Frontal cortex (tissue), 4 donors: ENCODE results near the gene SECISBP2. TPM values are rescaled to one million over a fixed set of nuclear protein-coding genes. Genes with fewer than 3 reads are reported as not detected.
"Not testable (repeated sequence)": the region's sequence is repeated elsewhere in the genome, so short reads cannot be mapped to it uniquely, and the experiment has no call there.

Experiments used
- DNase-seq, 2 donors: peaks; one replicate each; pipeline ENCODE4 v3.0.0; 2012; ENCODE audit warnings: low spot score in 2 of 2
- FAIRE-seq: peaks from 2 replicates; lab custom pipeline; 2012; peaks lifted over from hg19 to GRCh38; lab: Jason Lieb, UNC
- total RNA-seq: library from RNA; depleted of rRNA; stranded (reverse); fragments of >200 nt; gene quantifications from one replicate; pipeline ENCODE4 v1.2.3, GENCODE V29; 2014
- donor health status: control.
- donor health status: control.
- donor health status: control.

The SECISBP2 gene, protein sequence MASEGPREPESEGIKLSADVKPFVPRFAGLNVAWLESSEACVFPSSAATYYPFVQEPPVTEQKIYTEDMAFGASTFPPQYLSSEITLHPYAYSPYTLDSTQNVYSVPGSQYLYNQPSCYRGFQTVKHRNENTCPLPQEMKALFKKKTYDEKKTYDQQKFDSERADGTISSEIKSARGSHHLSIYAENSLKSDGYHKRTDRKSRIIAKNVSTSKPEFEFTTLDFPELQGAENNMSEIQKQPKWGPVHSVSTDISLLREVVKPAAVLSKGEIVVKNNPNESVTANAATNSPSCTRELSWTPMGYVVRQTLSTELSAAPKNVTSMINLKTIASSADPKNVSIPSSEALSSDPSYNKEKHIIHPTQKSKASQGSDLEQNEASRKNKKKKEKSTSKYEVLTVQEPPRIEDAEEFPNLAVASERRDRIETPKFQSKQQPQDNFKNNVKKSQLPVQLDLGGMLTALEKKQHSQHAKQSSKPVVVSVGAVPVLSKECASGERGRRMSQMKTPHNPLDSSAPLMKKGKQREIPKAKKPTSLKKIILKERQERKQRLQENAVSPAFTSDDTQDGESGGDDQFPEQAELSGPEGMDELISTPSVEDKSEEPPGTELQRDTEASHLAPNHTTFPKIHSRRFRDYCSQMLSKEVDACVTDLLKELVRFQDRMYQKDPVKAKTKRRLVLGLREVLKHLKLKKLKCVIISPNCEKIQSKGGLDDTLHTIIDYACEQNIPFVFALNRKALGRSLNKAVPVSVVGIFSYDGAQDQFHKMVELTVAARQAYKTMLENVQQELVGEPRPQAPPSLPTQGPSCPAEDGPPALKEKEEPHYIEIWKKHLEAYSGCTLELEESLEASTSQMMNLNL
- 67.7 TPM for total RNA-seq

DNA sequence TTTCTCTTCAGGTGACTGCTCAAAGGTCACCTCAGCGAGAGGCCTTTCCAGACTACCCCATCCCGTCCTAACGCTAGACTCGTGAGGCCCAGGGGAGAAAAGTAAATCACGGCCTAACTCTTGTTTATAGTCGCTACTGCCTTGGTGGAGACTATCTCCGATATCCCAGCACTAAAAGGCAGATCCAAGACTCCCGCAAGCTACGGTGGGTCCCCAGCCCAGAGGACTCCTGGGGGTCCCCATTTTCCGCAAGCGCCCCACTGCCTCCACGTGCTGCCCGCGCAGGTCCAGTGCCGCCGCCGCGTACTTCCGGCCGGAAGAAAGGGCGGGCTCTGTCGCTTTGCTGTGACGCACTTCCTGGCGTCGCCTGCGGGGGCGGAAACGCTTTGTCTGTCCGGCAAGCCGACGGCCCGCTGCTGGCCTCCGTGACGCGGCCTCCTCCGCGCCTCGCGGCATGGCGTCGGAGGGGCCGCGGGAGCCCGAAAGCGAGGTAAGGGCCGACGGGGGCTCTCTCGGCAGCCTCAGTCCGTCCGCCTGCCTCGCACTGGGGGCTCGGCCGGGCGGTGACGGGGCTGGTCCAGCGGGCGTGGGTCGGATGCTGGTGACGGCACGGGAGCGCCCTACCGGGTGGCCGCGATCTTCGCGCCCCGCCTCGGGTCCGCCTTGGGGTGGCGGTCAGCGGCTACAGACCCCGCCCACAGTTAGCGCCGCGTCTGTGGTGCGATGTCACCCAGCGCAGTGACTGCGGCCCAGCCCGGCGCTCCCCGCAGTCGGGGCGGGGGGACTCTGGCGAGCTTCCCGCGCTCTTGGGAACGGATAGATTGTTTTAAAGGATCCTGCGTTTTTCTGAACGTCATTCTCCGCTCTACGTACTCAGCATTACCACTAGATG is at the start of gene SECISBP2:
Gene SECISBP2, plus strand, starts transcription at position 378 of the 892 bp plus-strand sequence. Its CDS starts 77 bp downstream, at position 455.
- DNase-seq, result peak; percentile 90 to 92
- FAIRE-seq, result peak; percentile 48

DNA sequence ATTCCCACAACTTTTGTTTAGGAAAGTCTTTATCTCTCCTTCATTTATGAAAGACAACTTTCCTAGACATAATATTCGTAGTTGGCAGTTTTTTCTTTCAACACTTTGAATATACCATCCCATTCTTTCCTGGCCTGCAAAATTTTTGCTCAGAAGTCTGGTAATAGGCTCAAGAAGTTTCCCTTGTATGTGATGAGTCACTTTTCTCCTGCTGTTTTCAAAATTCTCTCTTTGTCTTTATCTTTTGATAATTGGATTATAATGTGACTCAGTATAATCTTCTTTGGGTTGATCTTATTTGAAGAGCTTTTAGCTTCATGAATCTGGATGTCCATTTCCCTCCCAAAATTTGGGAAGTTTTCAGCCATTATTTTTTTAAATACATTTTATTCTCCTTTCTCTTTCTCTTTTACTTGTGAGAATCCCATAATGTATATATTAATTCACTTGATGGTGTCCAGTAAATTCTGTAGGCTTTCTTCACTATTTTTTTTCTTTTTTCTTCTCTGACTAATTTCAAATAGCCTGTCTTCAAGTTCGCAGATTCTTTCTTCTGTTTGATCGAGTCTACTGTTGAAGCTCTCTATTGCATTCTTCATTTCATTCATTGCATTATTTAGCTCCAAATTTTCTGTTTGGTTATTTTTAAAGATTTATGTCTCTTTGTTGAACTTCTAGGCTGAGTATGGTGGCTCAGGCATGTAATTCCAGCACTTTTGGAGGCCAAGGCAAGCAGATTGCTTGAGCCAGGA is 44.6 kb upstream of the SECISBP2 start:
- DNase-seq (no peak), FAIRE-seq (no peak)

DNA sequence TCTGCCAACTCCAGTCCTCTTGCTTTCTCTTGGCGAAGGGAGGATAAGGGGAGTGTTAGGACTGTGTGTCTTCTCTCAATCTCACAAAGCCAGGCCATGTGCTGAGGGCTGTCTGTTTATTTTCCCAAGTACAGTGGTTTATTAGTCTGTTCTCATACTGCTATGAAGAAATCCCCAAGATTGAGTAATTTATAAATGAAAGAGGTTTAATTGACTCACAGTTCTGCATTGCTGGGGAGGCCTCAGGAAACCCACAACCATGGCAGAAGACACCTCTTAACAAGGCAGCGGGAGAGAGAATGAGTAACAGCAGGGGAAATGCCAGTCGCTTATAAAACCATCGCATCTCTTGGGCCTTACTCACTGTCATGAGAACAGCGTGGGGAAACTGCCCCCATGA is 43.5 kb upstream of the SECISBP2 start:
- DNase-seq (no peak), FAIRE-seq (no peak)

DNA sequence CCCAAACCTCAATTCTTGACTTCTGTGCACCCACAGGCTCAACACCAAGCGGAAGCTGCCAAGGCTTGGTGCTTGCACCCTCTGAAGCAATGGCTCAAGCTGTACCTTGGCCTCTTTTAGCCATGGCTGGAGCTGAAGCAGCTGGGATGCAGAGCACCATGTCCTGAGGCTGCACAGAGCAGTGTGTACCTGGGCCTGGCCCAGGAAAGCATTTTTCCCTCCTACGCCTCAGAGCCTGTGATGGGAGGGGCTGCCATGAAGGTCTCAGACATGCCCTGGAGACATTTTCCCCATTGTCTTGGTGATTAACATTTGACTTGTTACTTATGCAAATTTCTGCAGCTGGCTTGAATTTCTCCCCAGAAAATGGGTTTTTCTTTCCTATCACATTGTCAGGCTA is 42.3 kb upstream of the SECISBP2 start:
- not testable (repeated sequence) for DNase-seq, FAIRE-seq

DNA sequence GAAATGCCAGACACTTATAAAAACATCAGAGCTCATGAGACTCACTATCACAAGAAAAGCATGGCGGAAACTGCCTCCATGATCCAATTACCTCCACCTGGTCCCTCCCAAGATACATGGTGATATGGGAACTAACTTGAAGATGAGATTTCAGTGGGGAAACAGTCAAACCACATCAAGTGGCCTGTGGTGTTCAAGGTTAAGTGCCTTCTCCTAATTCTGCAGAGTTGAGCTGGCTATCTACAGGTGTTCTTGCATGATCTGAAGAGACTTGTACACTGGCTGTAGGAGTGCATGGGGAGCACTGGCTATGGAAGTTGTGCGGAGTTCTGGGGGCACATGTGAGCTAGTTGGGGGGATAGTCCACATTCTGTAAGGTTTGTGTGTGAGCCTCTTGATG is 41.3 kb upstream of the SECISBP2 start:
- FAIRE-seq (no peak), DNase-seq (no peak)

DNA sequence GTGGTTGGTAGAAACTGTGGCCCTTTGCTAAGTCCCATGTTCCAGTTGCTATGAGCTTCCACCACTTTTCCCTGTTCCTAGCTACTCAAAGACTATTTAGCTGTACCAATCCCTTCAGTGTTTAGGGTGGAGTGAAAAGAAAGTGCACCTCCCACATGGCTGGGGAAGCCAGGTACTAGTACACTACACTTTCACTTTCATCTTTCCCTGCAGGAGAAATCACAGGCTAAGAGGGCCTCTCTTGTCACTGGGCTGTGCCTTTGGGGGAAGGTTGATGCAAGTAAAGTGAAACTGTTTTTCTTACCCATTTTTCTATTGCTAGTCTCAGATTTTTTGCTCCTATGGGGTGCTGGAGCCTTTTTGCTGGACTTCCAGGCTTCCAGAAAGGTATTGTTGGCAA is 40.8 kb upstream of the SECISBP2 start:
- no peak for DNase-seq
- FAIRE-seq, result no peak

DNA sequence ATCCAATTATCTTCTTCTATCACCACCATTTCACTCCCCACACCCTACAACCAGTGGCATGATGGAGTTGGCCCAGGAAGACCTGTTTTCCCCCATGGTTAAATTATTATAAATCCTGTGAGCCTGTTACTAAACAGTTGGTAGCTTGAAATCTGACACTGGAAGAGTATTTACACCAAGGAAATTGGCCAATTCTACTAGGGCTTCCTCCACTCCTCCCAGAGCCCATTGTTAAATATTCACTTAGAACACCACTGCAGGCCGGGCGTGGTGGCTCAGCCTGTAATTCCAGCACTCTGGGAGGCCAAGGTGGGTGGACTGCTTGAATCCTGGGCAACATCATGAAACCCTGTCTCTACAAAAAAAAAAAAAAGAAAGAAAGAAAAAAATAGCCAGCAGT is 39.7 kb upstream of the SECISBP2 start:
- FAIRE-seq (no peak), DNase-seq (no peak)

DNA sequence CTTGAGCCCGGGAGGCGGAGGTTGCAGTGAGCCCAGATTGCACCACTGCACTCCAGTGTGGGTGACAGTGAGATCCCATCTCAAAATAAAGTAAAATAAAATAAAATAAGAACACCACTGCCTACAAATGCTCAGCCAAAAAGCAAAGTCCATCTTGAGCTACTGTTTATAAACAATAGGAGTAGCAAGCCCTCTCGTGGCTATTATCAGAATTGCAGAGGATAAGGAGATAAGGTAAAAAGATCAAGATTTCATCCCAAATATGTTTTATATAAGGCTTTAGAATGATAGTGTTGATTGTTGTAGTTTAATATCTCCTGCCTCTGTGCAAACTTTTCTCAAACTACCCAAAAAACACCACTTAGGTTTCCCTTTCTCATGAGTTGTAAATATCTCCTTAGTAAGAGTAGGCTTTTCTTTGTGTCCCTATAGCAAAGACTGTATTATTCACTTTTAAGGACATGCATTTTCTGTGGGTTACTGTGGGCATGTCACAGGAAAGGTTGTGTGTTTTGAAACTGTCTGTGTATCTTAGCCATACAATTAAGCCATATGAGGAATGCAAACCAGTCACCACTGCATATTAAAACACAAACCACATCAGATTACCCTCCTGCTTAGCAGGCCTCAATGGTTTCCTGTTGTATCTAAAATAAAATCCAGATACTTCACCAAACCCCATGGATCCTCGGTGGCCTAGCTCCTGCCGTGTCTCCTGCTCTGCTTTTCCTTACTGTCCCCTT is 39.1 kb upstream of the SECISBP2 start:
- DNase-seq (peak in 1 of 2 donors; percentile 49), FAIRE-seq (no peak)

DNA sequence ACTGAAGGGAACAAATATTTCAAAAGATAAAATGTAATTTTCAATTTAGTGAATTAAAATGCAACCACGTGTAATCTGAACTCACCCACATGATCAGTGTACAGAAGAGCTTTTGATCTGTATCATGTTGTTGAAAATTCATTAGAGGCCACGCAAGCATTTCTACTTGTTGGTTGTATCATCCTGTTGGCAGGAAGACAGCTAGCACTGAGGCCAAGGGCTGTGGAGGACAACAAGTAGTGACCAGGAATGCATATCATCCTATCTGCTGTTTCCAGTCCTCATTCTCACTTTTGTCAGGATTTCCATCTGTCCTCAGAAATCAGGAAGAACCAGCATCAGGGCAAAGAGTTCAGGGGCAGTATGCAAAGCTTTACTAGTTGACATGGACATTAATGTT is 37.2 kb upstream of the SECISBP2 start:
- FAIRE-seq, result no peak
- no peak for DNase-seq

DNA sequence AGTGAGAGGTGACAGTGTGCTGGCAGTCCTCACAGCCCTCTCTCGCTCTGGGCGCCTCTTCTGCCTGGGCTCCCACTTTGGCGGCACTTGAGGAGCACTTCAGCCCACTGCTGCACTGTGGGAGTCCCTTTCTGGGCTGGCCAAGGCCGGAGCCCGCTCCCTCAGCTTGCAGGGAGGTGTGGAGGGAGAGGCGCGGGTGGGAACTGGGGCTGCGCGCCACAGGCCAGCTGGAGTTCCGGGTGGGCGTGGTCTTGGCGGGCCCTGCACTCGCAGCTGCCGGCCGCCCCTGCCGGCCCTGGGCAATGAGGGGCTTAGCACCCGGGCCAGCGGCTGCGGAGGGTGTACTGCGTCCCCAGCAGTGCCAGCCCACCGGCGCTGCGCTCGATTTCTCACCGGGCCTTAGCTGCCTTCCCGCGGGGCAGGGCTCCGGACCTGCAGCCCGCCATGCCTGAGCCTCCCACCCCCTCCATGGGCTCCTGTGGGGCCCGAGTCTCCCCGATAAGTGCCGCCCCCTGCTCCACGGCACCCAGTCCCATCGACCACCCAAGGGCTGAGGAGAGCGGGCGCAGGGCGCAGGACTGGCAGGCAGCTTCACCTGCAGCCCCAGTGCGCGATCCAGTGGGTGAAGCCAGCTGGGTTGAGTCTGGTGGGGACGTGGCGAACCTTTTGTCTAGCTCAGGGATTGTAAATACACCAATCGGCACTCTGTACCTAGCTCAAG is 35.9 kb upstream of the SECISBP2 start:
- not testable (repeated sequence) for FAIRE-seq, DNase-seq

DNA sequence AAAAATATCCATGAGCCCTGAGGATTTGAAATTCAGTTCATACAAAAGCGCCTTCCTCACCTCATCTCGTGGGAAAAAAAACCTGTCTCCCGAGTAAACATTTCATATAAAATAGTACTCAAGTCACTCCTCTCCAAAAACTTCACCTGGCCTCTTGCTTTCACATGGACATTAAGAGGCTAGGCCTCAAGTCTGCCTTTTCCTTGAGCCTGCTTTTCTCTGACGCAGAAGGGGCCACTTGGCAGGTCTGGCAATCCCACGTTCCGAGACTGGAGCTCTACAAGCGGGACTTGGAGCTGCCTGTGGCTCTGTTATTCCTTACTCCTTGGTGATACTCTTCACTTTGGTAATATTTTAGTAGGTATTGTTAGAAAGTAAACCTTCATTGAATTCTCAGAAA is 34.2 kb upstream of the SECISBP2 start:
- DNase-seq (no peak), FAIRE-seq (no peak)

DNA sequence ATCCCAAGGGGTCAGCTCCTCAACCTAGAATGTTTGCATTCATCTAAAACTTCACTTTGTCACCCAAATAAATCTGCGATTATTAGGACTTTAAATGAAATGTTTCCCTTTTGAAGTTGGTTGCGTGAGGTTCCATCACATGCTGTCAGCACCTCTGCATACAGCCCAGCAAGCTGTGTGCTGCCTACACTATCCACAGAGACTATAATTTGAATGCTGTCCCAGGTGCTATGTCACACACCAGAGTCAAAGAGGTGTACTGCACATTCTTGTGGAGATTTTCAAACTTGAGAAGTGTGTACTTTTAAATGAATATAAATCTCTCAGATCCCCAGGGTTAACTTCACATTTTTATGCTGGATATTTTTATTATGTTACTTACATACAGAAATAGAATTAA is 26.6 kb upstream of the SECISBP2 start:
- no peak for FAIRE-seq
- DNase-seq, result no peak

DNA sequence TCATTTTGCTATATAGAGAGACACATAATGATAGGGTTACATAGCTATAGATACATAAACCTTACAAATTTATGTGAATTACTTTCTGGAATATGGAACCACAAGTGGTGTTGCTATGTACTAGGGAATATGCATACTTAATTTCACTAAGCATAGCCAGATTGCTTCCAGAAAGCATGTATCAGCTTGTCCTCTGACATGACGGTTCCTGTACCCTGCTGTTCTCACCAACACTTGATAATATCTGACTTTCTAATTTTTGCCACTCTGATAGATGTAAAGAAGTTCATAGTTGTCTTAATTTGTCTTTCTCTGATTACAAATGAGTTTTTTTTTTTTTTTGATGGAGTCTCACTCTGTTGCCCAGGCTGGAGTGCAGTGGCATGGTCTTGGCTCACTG is 25.3 kb upstream of the SECISBP2 start:
- no peak for FAIRE-seq
- DNase-seq, result no peak

DNA sequence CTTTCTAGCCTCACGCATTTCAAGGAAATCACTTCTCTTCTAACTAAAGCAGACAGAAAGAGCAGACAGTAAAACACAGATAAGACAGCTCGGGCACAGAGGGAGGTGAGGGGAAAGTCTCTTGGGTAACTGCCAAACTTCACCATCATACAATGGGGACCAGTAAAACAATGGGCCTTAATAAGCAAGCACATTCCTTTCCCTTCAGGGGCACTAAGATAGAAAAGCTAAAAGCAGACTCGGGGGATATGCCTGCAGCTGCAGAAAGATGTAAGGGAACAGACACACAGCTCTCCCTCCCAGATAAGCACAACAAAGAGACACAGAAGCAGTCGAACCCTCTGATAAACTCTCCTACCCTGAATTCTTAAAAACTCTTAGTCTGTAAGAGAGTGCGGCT is 22.9 kb upstream of the SECISBP2 start:
- no peak for DNase-seq
- no peak for FAIRE-seq

DNA sequence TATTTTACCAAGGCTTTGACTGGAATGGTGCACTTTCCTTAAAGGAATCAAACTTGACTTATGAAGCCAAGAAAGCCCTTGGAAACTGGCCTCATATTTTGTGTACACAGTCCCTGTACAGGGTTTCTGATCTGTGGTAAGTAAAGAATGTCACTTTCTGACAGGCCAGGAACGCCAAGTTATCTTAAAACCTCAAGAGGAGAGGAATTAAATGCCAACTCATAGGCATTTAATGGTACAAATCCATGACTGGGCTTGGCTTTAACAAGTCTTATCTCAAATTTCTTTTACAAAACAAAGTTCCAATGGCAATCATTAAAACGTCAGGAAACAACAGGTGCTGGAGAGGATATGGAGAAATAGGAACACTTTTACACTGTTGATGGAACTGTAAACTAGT is 16.3 kb upstream of the SECISBP2 start:
- not testable (repeated sequence) for DNase-seq, FAIRE-seq

DNA sequence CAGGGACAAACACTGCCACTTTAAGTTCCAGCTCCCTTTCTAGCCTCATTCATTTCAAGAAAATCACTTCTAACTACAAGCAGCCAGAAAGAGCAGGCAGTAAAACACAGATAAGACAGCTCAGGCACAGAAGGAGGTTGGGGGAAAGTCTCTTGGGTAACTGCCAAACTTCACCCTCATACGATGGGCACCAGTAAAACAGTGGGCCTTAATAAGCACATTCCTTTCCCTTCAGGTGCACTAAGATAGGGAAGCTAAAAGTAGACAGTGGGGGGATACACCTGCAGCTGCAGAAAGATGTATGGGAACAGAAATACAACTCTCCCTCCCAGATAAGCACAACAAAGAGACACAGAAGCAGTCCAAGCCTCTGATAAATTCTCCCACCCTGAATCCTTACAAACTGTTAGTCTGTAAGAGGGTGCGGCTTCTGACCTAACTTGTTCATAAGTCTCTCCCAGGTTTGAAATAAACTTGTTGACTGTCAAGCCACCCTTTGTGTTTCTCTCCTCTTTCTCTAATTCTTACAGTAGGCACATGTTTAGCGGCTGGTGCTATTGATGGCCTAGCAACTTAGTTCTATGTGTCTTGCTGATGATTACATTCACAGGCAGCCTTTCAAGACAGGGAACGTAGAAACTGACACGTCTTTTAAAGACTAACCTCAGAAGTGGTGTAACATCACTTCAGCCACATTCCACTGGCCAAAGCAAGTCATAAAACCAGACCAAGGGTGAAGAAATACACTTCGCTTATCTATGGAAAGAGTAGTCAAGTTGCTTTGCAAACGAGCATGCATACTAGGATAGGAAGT is 14.1 kb upstream of the SECISBP2 start:
- DNase-seq (no peak), FAIRE-seq (no peak)

DNA sequence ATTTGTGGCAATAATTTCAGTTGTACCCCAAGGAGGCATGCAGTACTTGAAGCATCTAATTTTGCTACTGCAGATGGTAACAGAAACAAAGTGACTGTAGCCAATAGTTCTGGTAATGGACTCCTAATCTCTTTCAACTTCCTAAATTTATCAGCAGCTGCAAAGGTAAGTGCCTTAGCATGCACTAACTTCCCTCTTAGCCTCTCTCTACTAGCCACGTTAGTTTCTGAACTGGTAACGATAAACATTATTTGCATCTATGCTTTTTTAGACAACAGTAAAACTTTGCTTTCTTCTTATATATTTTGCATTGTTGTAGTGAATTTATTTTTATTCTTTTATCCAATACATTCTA is 13.5 kb upstream of the SECISBP2 start:
- no peak for FAIRE-seq

More for the DNA sequence above, 13.5 kb upstream of the SECISBP2 start:
- no peak for DNase-seq
